Activated naive CD4-positive, alpha-beta T cell treated with anti-CD3 and anti-CD28 coated beads for 36 hours (primary cell): Measurements from ENCODE around the gene SCUBE1. TPM values are rescaled to one million over a fixed set of nuclear protein-coding genes. Genes with fewer than 3 reads are reported as not detected.

Source experiments
- CTCF ChIA-PET: fragments of 350-600 bp; sonication (Branson Sonifier 250); formaldehyde crosslinking; loops from one replicate; lab custom pipeline; 2021; ENCODE audit warnings: antibody characterized with exemption; lab: Charles Lee
- DNase-seq: peaks from one replicate; pipeline ENCODE4 v3.0.0-alpha.2; 2020
- H3K27ac Mint-ChIP-seq: one replicate; pipeline ENCODE4 v1.8.0; 2021; ENCODE audit warnings: mild to moderate bottlenecking, mixed read lengths
- H3K27me3 Mint-ChIP-seq: one replicate; pipeline ENCODE4 v1.8.0; 2021; ENCODE audit warnings: low read depth, mixed read lengths
- H3K36me3 Mint-ChIP-seq: one replicate; pipeline ENCODE4 v1.8.0; 2021; ENCODE audit warnings: low read depth, mixed read lengths
- H3K4me1 Mint-ChIP-seq: one replicate; pipeline ENCODE4 v1.8.0; 2021; ENCODE audit warnings: low read depth, mixed read lengths
- H3K4me3 Mint-ChIP-seq: one replicate; pipeline ENCODE4 v1.8.0; 2021; ENCODE audit warnings: mild to moderate bottlenecking, moderate library complexity, mixed read lengths
- H3K9me3 Mint-ChIP-seq: one replicate; pipeline ENCODE4 v1.8.0; 2021; ENCODE audit warnings: mixed read lengths
- intact Hi-C: fragments of 100-400 bp; cut with micrococcal nuclease; formaldehyde crosslinking; loops from one replicate; pipeline ENCODE4 v1.15.1; 2023
- total RNA-seq, 2 experiments: library from RNA; stranded (reverse); gene quantifications; one replicate each; pipeline ENCODE4 v1.2.3, GENCODE V29; 2021

The SCUBE1 gene
- total RNA-seq, 2 experiments from 2014 or later = not detected

- no peak overlapping the region for H3K27ac Mint-ChIP-seq
Observed at GRCh38 chr22:43220625-43221380, 122.4 kb downstream of the SCUBE1 start.

GRCh38 chr22:43218786-43219185 lies 124.4 kb downstream of the SCUBE1 start:
- Mint-ChIP-seq H3K27ac (no peak overlapping the region), H3K4me1 (no peaks in the 10 kb centered on the region), H3K4me3 (no peak overlapping the region), H3K9me3 (no peaks in the 10 kb centered on the region), H3K36me3 (no peaks in the 10 kb centered on the region), H3K27me3 (no peaks in the 10 kb centered on the region)
- intact Hi-C loops = no loop called here
- CTCF ChIA-PET = interaction anchor here (0.7 kb wide), 1 partner anchor 51 kb away, joined by 3 read pairs; no protein-coding TSS in a partner anchor
- no peak for DNase-seq

More at GRCh38 chr22:43220625-43221380, 122.4 kb downstream of the SCUBE1 start:
- Mint-ChIP-seq H3K9me3 (no peaks in the 10 kb centered on the region), H3K27me3 (no peaks in the 10 kb centered on the region), H3K4me1 (no peaks in the 10 kb centered on the region), H3K4me3 (no peak overlapping the region), H3K36me3 (no peaks in the 10 kb centered on the region)
- no peak for DNase-seq
- CTCF ChIA-PET = no interaction called here
- intact Hi-C loops = no loop called here

- DNase-seq = no peak
- Mint-ChIP-seq H3K27me3 (no peaks in the 10 kb centered on the region), H3K4me3 (no peak overlapping the region), H3K27ac (peak overlapping the region; percentile 36), H3K4me1 (no peaks in the 10 kb centered on the region), H3K9me3 (no peaks in the 10 kb centered on the region), H3K36me3 (no peaks in the 10 kb centered on the region)
- CTCF ChIA-PET = no interaction called here
- intact Hi-C loops = no loop called here
Observed at GRCh38 chr22:43217285-43218030, 125.7 kb downstream of the SCUBE1 start.

GRCh38 chr22:43216738-43217137 lies 126.4 kb downstream of the SCUBE1 start:
- no peak overlapping the region for H3K4me3 Mint-ChIP-seq
- CTCF ChIA-PET = interaction anchor here (1.1 kb wide), 1 partner anchor 9 kb away, joined by 3 read pairs; no protein-coding TSS in a partner anchor
- H3K27me3 Mint-ChIP-seq = no peaks in the 10 kb centered on the region
- H3K36me3 Mint-ChIP-seq = no peaks in the 10 kb centered on the region
- no peaks in the 10 kb centered on the region for H3K9me3 Mint-ChIP-seq
- intact Hi-C loops = no loop called here
- DNase-seq = no peak
- H3K27ac Mint-ChIP-seq = no peak overlapping the region
- H3K4me1 Mint-ChIP-seq = no peaks in the 10 kb centered on the region

- Mint-ChIP-seq H3K9me3 (no peaks in the 10 kb centered on the region), H3K36me3 (no peaks in the 10 kb centered on the region), H3K4me1 (no peaks in the 10 kb centered on the region), H3K4me3 (no peak overlapping the region), H3K27me3 (no peaks in the 10 kb centered on the region), H3K27ac (no peak overlapping the region)
- DNase-seq = no peak
- CTCF ChIA-PET = no interaction called here
- intact Hi-C loops = no loop called here
Observed at GRCh38 chr22:43213962-43214361, 129.2 kb downstream of the SCUBE1 start.

- Mint-ChIP-seq H3K36me3 (no peaks in the 10 kb centered on the region), H3K4me1 (no peaks in the 10 kb centered on the region), H3K27ac (no peak overlapping the region), H3K27me3 (no peaks in the 10 kb centered on the region), H3K9me3 (no peaks in the 10 kb centered on the region), H3K4me3 (no peak overlapping the region)
- CTCF ChIA-PET = no interaction called here
- intact Hi-C loops = no loop called here
- DNase-seq = no peak
Observed at GRCh38 chr22:43213051-43213450, 130.1 kb downstream of the SCUBE1 start.

GRCh38 chr22:43212434-43212952 lies 130.7 kb downstream of the SCUBE1 start:
- H3K36me3 Mint-ChIP-seq = no peaks in the 10 kb centered on the region
- no peak for DNase-seq
- no peaks in the 10 kb centered on the region for H3K9me3 Mint-ChIP-seq
- no peaks in the 10 kb centered on the region for H3K27me3 Mint-ChIP-seq
- no peak overlapping the region for H3K4me3 Mint-ChIP-seq
- intact Hi-C loops = no loop called here
- CTCF ChIA-PET = no interaction called here
- H3K27ac Mint-ChIP-seq = no peak overlapping the region
- peaks cover under 1% of the 10 kb centered on the region for H3K4me1 Mint-ChIP-seq

- no peak overlapping the region for H3K27ac Mint-ChIP-seq
- no peaks in the 10 kb centered on the region for H3K9me3 Mint-ChIP-seq
Observed at GRCh38 chr22:43211941-43212433, 131.2 kb downstream of the SCUBE1 start.

GRCh38 chr22:43210631-43211515 lies 132.3 kb downstream of the SCUBE1 start:
- intact Hi-C loops = no loop called here
- H3K4me1 Mint-ChIP-seq = peaks cover 8% of the 10 kb centered on the region

More at GRCh38 chr22:43211941-43212433, 131.2 kb downstream of the SCUBE1 start:
- Mint-ChIP-seq H3K4me1 (peaks cover 2% of the 10 kb centered on the region), H3K27me3 (no peaks in the 10 kb centered on the region), H3K36me3 (no peaks in the 10 kb centered on the region), H3K4me3 (no peak overlapping the region)
- intact Hi-C loops = no loop called here
- CTCF ChIA-PET = no interaction called here
- DNase-seq = no peak

GRCh38 chr22:43209971-43210370 lies 133.2 kb downstream of the SCUBE1 start:
- H3K4me3 Mint-ChIP-seq = no peak overlapping the region
- H3K9me3 Mint-ChIP-seq = no peaks in the 10 kb centered on the region
- no peaks in the 10 kb centered on the region for H3K27me3 Mint-ChIP-seq
- no peak overlapping the region for H3K27ac Mint-ChIP-seq
- CTCF ChIA-PET = interaction anchor here (1.1 kb wide), 1 partner anchor 22 kb away, joined by 3 read pairs; no protein-coding TSS in a partner anchor
- H3K4me1 Mint-ChIP-seq = peaks cover 8% of the 10 kb centered on the region
- no peak for DNase-seq
- no peaks in the 10 kb centered on the region for H3K36me3 Mint-ChIP-seq
- intact Hi-C loops = no loop called here

More at GRCh38 chr22:43210631-43211515, 132.3 kb downstream of the SCUBE1 start:
- CTCF ChIA-PET = interaction anchor here (1.1 kb wide), 1 partner anchor 21 kb away, joined by 3 read pairs; no protein-coding TSS in a partner anchor
- H3K9me3 Mint-ChIP-seq = no peaks in the 10 kb centered on the region
- no peak for DNase-seq
- no peak overlapping the region for H3K4me3 Mint-ChIP-seq
- no peak overlapping the region for H3K27ac Mint-ChIP-seq
- H3K27me3 Mint-ChIP-seq = no peaks in the 10 kb centered on the region
- H3K36me3 Mint-ChIP-seq = no peaks in the 10 kb centered on the region

GRCh38 chr22:43209523-43209890 lies 133.7 kb downstream of the SCUBE1 start:
- H3K27me3 Mint-ChIP-seq = no peaks in the 10 kb centered on the region
- H3K36me3 Mint-ChIP-seq = no peaks in the 10 kb centered on the region
- H3K9me3 Mint-ChIP-seq = no peaks in the 10 kb centered on the region
- H3K27ac Mint-ChIP-seq = no peak overlapping the region
- no peak for DNase-seq
- no peak overlapping the region for H3K4me3 Mint-ChIP-seq
- H3K4me1 Mint-ChIP-seq = peaks cover 8% of the 10 kb centered on the region
- intact Hi-C loops = no loop called here
- CTCF ChIA-PET = interaction anchor here (1.1 kb wide), 1 partner anchor 22 kb away, joined by 3 read pairs; no protein-coding TSS in a partner anchor
